ENCODE results near the gene KLHL13. TPM values are rescaled to one million over a fixed set of nuclear protein-coding genes. Genes with fewer than 3 reads are reported as not detected.

Gene KLHL13, protein sequence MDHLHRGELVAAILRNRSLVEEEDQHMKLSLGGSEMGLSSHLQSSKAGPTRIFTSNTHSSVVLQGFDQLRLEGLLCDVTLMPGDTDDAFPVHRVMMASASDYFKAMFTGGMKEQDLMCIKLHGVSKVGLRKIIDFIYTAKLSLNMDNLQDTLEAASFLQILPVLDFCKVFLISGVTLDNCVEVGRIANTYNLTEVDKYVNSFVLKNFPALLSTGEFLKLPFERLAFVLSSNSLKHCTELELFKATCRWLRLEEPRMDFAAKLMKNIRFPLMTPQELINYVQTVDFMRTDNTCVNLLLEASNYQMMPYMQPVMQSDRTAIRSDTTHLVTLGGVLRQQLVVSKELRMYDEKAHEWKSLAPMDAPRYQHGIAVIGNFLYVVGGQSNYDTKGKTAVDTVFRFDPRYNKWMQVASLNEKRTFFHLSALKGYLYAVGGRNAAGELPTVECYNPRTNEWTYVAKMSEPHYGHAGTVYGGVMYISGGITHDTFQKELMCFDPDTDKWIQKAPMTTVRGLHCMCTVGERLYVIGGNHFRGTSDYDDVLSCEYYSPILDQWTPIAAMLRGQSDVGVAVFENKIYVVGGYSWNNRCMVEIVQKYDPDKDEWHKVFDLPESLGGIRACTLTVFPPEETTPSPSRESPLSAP
- total RNA-seq = 1 to 10 TPM; 1.2 to 3.2 (median 1.8) TPM
- long read RNA-seq = 0 reads

DNA sequence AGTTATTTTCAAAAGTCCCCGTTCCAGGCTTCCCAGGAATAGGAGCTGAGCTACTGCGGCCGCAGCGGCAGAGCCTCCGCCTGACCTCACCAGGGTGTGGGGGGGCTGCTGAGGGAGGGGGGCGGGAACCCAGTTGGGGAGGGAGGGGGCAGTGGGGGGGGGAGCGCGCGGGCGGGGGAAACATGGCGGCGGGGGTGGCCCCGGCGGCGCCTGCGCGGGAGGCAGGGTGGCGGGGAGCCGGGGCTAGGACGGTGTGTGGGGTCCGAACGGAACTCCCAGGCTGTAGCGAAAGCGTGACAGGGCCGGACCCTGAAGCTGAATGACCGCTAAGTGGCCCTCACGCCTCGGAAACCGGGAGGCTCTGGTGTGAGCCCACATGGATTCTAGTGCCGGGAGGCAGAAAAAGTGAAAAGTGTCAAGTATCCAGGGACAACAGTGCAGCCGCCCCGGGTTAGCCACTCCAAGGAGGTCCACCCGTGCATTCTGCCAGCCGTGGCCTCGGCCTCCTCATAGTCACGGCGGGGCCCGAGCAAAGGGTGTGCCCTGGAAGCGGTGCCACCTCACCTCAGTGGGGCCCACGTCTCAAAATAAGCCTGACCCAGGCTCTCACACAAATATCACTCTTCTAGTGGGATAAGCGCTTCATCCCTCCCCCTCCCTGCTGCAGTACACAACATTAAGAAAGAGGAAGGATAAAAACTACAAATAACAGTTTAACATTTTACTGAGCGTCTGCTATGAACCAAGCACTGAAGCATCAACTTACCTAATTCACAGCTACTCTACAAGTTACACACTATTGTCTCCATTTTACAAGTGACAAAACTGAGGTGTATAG lies at the start of gene KLHL13:
KLHL13 (minus strand) TSS at position 98 of the 838 bp plus-strand sequence. CDS start 88,337 bp downstream, outside the sequence.
- intact Hi-C loops (cut with DNase I) = no loop called here
- WGBS (ENCODE audit: insufficient coverage, low coverage, low lambda C conversion rate, missing lambda C conversion rate) = 15% methylated on average over 27 of the region's 42 CpGs

DNA sequence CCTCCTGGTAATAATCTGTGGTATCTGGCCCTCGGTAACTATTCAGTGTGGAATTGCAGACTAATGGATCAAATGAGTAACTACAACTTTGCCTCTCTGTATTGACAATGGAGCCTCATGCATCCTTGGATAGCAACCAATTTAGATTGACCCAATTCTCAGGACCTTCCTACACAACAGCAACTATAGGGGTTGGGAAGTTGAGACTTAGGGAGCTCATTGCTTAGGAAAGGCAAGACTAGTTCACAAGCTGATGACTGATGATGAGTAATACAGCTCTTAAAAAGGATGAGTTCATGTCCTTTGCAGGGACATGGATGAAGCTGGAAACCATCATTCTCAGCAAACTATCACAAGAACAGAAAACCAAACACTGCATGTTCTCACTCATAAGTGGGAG lies 47.5 kb upstream of the KLHL13 start:
- no peak for TF ChIP-seq POLR2A (IDR thresholded peaks at IDR 0.05)
- TF ChIP-seq, protein P1, sequence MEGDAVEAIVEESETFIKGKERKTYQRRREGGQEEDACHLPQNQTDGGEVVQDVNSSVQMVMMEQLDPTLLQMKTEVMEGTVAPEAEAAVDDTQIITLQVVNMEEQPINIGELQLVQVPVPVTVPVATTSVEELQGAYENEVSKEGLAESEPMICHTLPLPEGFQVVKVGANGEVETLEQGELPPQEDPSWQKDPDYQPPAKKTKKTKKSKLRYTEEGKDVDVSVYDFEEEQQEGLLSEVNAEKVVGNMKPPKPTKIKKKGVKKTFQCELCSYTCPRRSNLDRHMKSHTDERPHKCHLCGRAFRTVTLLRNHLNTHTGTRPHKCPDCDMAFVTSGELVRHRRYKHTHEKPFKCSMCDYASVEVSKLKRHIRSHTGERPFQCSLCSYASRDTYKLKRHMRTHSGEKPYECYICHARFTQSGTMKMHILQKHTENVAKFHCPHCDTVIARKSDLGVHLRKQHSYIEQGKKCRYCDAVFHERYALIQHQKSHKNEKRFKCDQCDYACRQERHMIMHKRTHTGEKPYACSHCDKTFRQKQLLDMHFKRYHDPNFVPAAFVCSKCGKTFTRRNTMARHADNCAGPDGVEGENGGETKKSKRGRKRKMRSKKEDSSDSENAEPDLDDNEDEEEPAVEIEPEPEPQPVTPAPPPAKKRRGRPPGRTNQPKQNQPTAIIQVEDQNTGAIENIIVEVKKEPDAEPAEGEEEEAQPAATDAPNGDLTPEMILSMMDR (IDR thresholded peaks at IDR 0.05) = no peak
- Histone ChIP-seq H3K27ac (no peak overlapping the region), H3K4me1 (no peaks in the 10 kb centered on the region), H3K36me3 (no peaks in the 10 kb centered on the region), H3K4me3 (no peak overlapping the region), H3K9me3 (no peaks in the 10 kb centered on the region), H3K27me3 (no peaks in the 10 kb centered on the region)
- no peak for ATAC-seq
- 64% methylated on average over 1 of the region's 1 CpG for WGBS (ENCODE audit: insufficient coverage, low coverage, low lambda C conversion rate, missing lambda C conversion rate)
- DNase-seq = no peak
- intact Hi-C loops (cut with DNase I) = no loop called here

More for the DNA sequence above, at the start of gene KLHL13:
- H3K4me1 ChIP-seq = no peaks in the 10 kb centered on the region
- H3K9me3 ChIP-seq = no peaks in the 10 kb centered on the region
- H3K4me3 ChIP-seq = peak within 1 kb of the TSS; percentile 31 to 55 (median 51)
- H3K27ac ChIP-seq = peak within 1 kb of the TSS; percentile 10 to 66 (median 54)
- ATAC-seq (peak; percentile 80 to 88 (median 86)), DNase-seq (peak; percentile 39 to 54 (median 46))
- H3K36me3 ChIP-seq = no peaks in the 10 kb centered on the region
- peaks cover 0 to 3% of the 10 kb centered on the region in 2 donors for H3K27me3 ChIP-seq
- TF ChIP-seq POLR2A (IDR thresholded peaks at IDR 0.05) = no peak
- TF ChIP-seq, protein P1 (IDR thresholded peaks at IDR 0.05) = no peak

DNA sequence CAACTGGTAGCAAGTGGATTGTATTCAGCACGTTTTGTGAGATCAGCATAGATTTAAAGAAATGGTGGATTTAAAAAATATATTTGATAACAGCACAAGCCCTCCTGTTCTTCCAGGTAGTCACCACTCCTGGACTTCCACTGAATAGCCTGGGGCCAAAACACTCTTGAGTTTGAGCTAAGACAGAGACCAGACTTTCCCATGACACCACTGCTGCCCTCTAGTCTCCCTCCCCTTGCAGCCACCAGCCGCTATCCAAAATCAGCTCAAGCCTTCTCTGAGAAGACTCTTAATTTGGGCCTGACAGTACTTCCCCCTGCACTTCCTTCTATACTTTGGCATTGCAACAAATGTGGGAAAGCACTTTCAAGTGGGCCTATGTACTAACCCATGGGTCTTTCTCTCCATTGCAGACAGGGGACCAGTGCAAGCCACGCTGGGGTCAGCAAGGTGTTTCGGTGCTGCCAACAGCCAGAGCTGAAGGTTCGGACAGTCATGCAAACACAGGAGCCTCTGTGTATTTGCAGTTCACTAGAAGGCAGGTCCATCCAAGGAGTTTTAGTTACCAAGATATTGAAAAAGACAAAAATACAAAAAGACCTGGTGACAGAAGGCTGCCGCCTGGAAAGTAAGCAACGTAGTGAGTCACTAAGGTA lies 40.5 kb upstream of the KLHL13 start:
- no peak for TF ChIP-seq POLR2A (IDR thresholded peaks at IDR 0.05)
- TF ChIP-seq, protein P1 (IDR thresholded peaks at IDR 0.05) = no peak
- Histone ChIP-seq H3K4me1 (peaks cover 0 to 13% (median 0%) of the 10 kb centered on the region in 4 donors), H3K9me3 (no peaks in the 10 kb centered on the region), H3K36me3 (no peaks in the 10 kb centered on the region), H3K4me3 (no peak overlapping the region), H3K27me3 (peaks cover 0 to 6% of the 10 kb centered on the region in 2 donors), H3K27ac (peak overlapping the region in 1 of 3 donors; percentile 44)
- 70% methylated on average over 7 of the region's 7 CpGs for whole genome bisulfite sequencing (ENCODE audit: insufficient coverage, low coverage, low lambda C conversion rate, missing lambda C conversion rate)
- ATAC-seq (peak in 3 of 4 donors; percentile 23 to 67 (median 34)), DNase-seq (no peak)
- intact Hi-C loops (cut with DNase I) = no loop called here

All from right lobe of liver (tissue), 6 donors.